A549 (cell line): ENCODE results near the gene NRG3.

Source experiments
- CTCF ChIP-seq: fragments of >200 bp; sonication (Bioruptor Twin); formaldehyde crosslinking; IDR thresholded peaks from 3 replicates; pipeline ENCODE4 v1.5.1; 2016
- POLR2A ChIP-seq: IDR thresholded peaks from 2 replicates; pipeline ENCODE4 v1.6.1; 2012; ENCODE audit warnings: mild to moderate bottlenecking, low read length
- REST ChIP-seq: fragments of 200-600 bp; sonication (generic); IDR thresholded peaks from 2 replicates; pipeline ENCODE4 v1.6.1; 2016; ENCODE audit warnings: antibody characterized with exemption, mild to moderate bottlenecking, moderate library complexity

GRCh38 chr10:82335831-82336230, 460.8 kb downstream of the NRG3 start:
- TF ChIP-seq POLR2A (no peak), CTCF (no peak), REST (no peak)
